ENCODE data around the gene TMEM217. TPM values are rescaled to one million over a fixed set of nuclear protein-coding genes. Genes with fewer than 3 reads are reported as not detected.

Gene TMEM217
- polyA plus RNA-seq, 1 of the 3 experiments (the other 2 are of a cell fraction), result 1.5 TPM

DNA sequence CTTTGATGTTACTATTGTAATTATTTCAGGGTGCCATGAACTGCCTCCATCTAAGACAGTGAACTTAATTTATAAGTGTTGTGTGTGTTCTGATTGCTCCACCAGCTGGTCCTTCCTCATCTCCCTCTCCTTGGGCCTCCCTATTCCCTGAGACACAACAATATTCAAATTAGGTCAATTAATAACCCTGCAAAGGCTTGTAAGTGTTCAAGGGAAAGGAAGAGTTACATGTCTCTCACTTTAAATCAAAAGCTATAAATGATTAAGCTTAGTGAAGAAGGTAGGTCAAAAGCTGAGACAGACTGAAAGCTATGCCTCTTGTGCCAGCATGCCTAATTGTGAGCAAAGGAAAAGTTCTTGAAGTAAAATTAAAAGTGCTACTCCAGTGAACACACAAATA, 35.5 kb upstream of the TMEM217 start:
- Histone ChIP-seq H4K20me1 (ENCODE audit: insufficient read depth) (no peaks in the 10 kb centered on the region), H3K4me3 (ENCODE audit: low read depth in 2 of 2, low read length in 1 of 2) (no peak overlapping the region), H3K27ac (ENCODE audit: low read depth in 2 of 2, low read length in 1 of 2) (no peak overlapping the region), H2AFZ (ENCODE audit: low read depth) (no peak overlapping the region), H3K79me2 (ENCODE audit: insufficient read depth) (no peaks in the 10 kb centered on the region), H3K27me3 (ENCODE audit: insufficient read depth) (no peaks in the 10 kb centered on the region), H3K9me3 (no peaks in the 10 kb centered on the region), H3F3A (replicated peaks; ENCODE audit: insufficient read depth) (no peaks in the 10 kb centered on the region), H3K9me2 (no peaks in the 10 kb centered on the region), H3K4me2 (no peak overlapping the region), H3K4me1 (ENCODE audit: control insufficient read depth in 1 of 2, insufficient read depth in 2 of 2, low read depth in 1 of 2, low read length in 1 of 2) (peaks cover 0 to 3% of the 10 kb centered on the region in 2 experiments; a peak in 1 of 4 replicates), H3K36me3 (replicated peaks in 1 of 2; ENCODE audit: control insufficient read depth in 1 of 2, insufficient read depth in 2 of 2, low read length in 1 of 2) (peaks cover 25 to 58% of the 10 kb centered on the region in 2 experiments), H3K9ac (no peak overlapping the region)
- ChIA-PET POLR2A (no interaction called here), CTCF (interaction anchor here (1.7 to 3.1 kb wide), 2 partner anchors 10 to 32 kb away, joined by 5 to 13 read pairs; no protein-coding TSS in a partner anchor)
- TF ChIP-seq YY1 (IDR thresholded peaks at IDR 0.05; ENCODE audit: low read depth), result no peak
- no peak for TF ChIP-seq TAF1 (IDR thresholded peaks at IDR 0.05; ENCODE audit: borderline replicate concordance, low read depth, low read length)
- no peak for TF ChIP-seq EZH2phosphoT487 (IDR thresholded peaks at IDR 0.05; ENCODE audit: borderline replicate concordance, low read depth)
- TF ChIP-seq MAX (IDR thresholded peaks at IDR 0.05; ENCODE audit: low read depth), result no peak
- DNase-seq, result no peak

DNA sequence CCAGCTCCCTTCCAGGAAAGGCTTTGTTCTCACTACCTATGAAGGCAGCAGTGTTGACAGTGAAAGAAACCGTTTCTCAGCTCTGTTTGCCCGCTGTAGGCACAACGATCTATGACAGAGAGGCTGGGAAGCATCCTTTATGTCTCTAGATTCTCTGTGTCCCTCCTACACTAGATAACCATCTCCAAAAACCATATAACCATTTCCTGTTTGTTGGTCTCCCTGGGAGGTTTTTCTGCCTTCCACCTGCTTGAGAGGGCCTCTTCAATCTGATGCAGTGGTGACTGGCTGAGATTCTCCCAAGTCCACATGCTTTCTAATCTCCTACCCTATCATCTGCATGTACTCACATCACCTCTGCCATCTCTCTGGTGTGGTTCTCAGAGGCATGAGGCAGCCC, 32.0 kb upstream of the TMEM217 start:
- no peaks in the 10 kb centered on the region for H4K20me1 ChIP-seq (ENCODE audit: insufficient read depth)
- no peak overlapping the region for H3K27ac ChIP-seq (ENCODE audit: low read depth in 2 of 2, low read length in 1 of 2)
- no peak overlapping the region for H3K4me2 ChIP-seq
- no peak overlapping the region for H3K9ac ChIP-seq
- H3K4me1 ChIP-seq (ENCODE audit: control insufficient read depth in 1 of 2, insufficient read depth in 2 of 2, low read depth in 1 of 2, low read length in 1 of 2), result peaks cover 0 to 3% of the 10 kb centered on the region in 2 experiments; a peak in 1 of 4 replicates
- no peaks in the 10 kb centered on the region for H3K27me3 ChIP-seq (ENCODE audit: insufficient read depth)
- no peak overlapping the region for H2AFZ ChIP-seq (ENCODE audit: low read depth)
- H3F3A ChIP-seq (replicated peaks; ENCODE audit: insufficient read depth), result no peaks in the 10 kb centered on the region
- WGBS (ENCODE audit: low lambda C conversion rate), result 80% methylated on average over 3 of the region's 3 CpGs
- H3K9me2 ChIP-seq, result no peaks in the 10 kb centered on the region
- TF ChIP-seq RAD21 (IDR thresholded peaks at IDR 0.05; ENCODE audit: low read length) (no peak), NRF1 (IDR thresholded peaks at IDR 0.05; ENCODE audit: low read depth, low read length) (no peak), NFIC (IDR thresholded peaks at IDR 0.05; ENCODE audit: borderline replicate concordance) (no peak), EZH2phosphoT487 (IDR thresholded peaks at IDR 0.05; ENCODE audit: borderline replicate concordance, low read depth) (no peak), CHD2 (IDR thresholded peaks at IDR 0.05; ENCODE audit: low read length, partially characterized antibody) (no peak), MXI1 (IDR thresholded peaks at IDR 0.05; ENCODE audit: low read depth, low read length) (no peak), FOSL2 (IDR thresholded peaks at IDR 0.05; ENCODE audit: borderline replicate concordance, low read depth) (no peak), TCF12 (IDR thresholded peaks at IDR 0.05) (no peak), JUND (IDR thresholded peaks at IDR 0.05) (no peak), TEAD4 (IDR thresholded peaks at IDR 0.05; ENCODE audit: borderline replicate concordance, insufficient read depth) (no peak), FOXJ3 (CRISPR knock-in tag; IDR thresholded peaks at IDR 0.05) (no peak), USF1 (IDR thresholded peaks at IDR 0.05; ENCODE audit: borderline replicate concordance, low read depth) (no peak), POLR2AphosphoS5 (IDR thresholded peaks at IDR 0.05; ENCODE audit: low read depth, low read length) (no peak), EP300 (IDR thresholded peaks at IDR 0.05; ENCODE audit: borderline replicate concordance in 1 of 2, low read depth in 1 of 2, low read length in 1 of 2) (no peak)
- TF ChIP-seq, protein P1, sequence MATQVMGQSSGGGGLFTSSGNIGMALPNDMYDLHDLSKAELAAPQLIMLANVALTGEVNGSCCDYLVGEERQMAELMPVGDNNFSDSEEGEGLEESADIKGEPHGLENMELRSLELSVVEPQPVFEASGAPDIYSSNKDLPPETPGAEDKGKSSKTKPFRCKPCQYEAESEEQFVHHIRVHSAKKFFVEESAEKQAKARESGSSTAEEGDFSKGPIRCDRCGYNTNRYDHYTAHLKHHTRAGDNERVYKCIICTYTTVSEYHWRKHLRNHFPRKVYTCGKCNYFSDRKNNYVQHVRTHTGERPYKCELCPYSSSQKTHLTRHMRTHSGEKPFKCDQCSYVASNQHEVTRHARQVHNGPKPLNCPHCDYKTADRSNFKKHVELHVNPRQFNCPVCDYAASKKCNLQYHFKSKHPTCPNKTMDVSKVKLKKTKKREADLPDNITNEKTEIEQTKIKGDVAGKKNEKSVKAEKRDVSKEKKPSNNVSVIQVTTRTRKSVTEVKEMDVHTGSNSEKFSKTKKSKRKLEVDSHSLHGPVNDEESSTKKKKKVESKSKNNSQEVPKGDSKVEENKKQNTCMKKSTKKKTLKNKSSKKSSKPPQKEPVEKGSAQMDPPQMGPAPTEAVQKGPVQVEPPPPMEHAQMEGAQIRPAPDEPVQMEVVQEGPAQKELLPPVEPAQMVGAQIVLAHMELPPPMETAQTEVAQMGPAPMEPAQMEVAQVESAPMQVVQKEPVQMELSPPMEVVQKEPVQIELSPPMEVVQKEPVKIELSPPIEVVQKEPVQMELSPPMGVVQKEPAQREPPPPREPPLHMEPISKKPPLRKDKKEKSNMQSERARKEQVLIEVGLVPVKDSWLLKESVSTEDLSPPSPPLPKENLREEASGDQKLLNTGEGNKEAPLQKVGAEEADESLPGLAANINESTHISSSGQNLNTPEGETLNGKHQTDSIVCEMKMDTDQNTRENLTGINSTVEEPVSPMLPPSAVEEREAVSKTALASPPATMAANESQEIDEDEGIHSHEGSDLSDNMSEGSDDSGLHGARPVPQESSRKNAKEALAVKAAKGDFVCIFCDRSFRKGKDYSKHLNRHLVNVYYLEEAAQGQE (IDR thresholded peaks at IDR 0.05; ENCODE audit: low read depth, low read length), result no peak
- TF ChIP-seq, protein P2, sequence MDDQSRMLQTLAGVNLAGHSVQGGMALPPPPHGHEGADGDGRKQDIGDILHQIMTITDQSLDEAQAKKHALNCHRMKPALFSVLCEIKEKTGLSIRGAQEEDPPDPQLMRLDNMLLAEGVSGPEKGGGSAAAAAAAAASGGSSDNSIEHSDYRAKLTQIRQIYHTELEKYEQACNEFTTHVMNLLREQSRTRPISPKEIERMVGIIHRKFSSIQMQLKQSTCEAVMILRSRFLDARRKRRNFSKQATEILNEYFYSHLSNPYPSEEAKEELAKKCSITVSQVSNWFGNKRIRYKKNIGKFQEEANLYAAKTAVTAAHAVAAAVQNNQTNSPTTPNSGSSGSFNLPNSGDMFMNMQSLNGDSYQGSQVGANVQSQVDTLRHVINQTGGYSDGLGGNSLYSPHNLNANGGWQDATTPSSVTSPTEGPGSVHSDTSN (IDR thresholded peaks at IDR 0.05), result no peak
- no peak overlapping the region for H3K4me3 ChIP-seq (ENCODE audit: low read depth in 2 of 2, low read length in 1 of 2)
- peaks cover 29 to 61% of the 10 kb centered on the region in 2 experiments for H3K36me3 ChIP-seq (replicated peaks in 1 of 2; ENCODE audit: control insufficient read depth in 1 of 2, insufficient read depth in 2 of 2, low read length in 1 of 2)
- POLR2A ChIA-PET, result no interaction called here
- DNase-seq, result no peak
- CTCF ChIA-PET, result no interaction called here
- H3K79me2 ChIP-seq (ENCODE audit: insufficient read depth), result no peaks in the 10 kb centered on the region
- no peaks in the 10 kb centered on the region for H3K9me3 ChIP-seq

Measured in SK-N-SH (cell line).